Large intestine (tissue), 3 donors: ENCODE data around the gene EPS8. TPM values are rescaled to one million over a fixed set of nuclear protein-coding genes. Genes with fewer than 3 reads are reported as not detected.

Source experiments
- DNase-seq, 2 donors: peaks; one replicate each; pipeline versions ENCODE4 v3.0.0 to v3.0.0-alpha.2; 2013
- H3K27ac ChIP-seq: one replicate; pipeline ENCODE4 v1.5.1; 2013; ENCODE audit warnings: low read length
- H3K27me3 ChIP-seq: 2 replicates; pipeline ENCODE4 v1.6.1; 2013; ENCODE audit warnings: low read length; ENCODE audit not compliant: control insufficient read depth, insufficient read depth
- H3K36me3 ChIP-seq: 2 replicates; pipeline ENCODE4 v1.6.1; 2013; ENCODE audit warnings: low read length; ENCODE audit not compliant: control insufficient read depth, insufficient read depth
- H3K4me1 ChIP-seq: one replicate; pipeline ENCODE4 v1.6.1; 2013; ENCODE audit warnings: low read length; ENCODE audit not compliant: control insufficient read depth, insufficient read depth
- H3K4me3 ChIP-seq: one replicate; pipeline ENCODE4 v1.5.1; 2013; ENCODE audit warnings: low read length
- H3K9me3 ChIP-seq: one replicate; pipeline ENCODE4 v1.6.1; 2013; ENCODE audit warnings: mild to moderate bottlenecking, low read depth, low read length, moderate library complexity; ENCODE audit not compliant: control insufficient read depth
- WGBS: methylation state at CpG from one replicate; pipeline ENCODE4 v1.1.5; 2013; ENCODE audit warnings: low lambda C conversion rate; ENCODE audit not compliant: insufficient coverage; 5-methylcytosine and 5-hydroxymethylcytosine counted together
- polyA plus RNA-seq: library from polyadenylated mRNA; unstranded; fragments of 120-200 nt; gene quantifications from one replicate; pipeline ENCODE4 v1.2.1, GENCODE V29; 2013

EPS8 gene
- polyA plus RNA-seq, 1 donor, result 61.6 TPM

- Histone ChIP-seq H3K4me1 (peaks cover 41% of the 10 kb centered on the region), H3K27me3 (no peaks in the 10 kb centered on the region), H3K27ac (peak overlapping the region; percentile 88), H3K36me3 (no peaks in the 10 kb centered on the region), H3K4me3 (no peak overlapping the region), H3K9me3 (no peaks in the 10 kb centered on the region)
- WGBS, result 0% methylated on average over 2 of the region's 5 CpGs
- DNase-seq, result peak; percentile 57 to 85
Measured at GRCh38 chr12:15735837-15736615, 53.2 kb downstream of the EPS8 start.

GRCh38 chr12:15733136-15733535 lies 56.1 kb downstream of the EPS8 start:
- H3K27me3 ChIP-seq, result no peaks in the 10 kb centered on the region
- H3K4me1 ChIP-seq, result peaks cover 42% of the 10 kb centered on the region
- no peaks in the 10 kb centered on the region for H3K36me3 ChIP-seq
- no peak overlapping the region for H3K4me3 ChIP-seq
- H3K9me3 ChIP-seq, result no peaks in the 10 kb centered on the region
- no peak for DNase-seq
- no CpG with 5 or more reads among the region's 3 CpGs for WGBS
- H3K27ac ChIP-seq, result peak overlapping the region; percentile 76

GRCh38 chr12:15732341-15733061 lies 56.7 kb downstream of the EPS8 start:
- 46% methylated on average over 2 of the region's 6 CpGs for WGBS
- peak overlapping the region; percentile 76 for H3K27ac ChIP-seq
- H3K36me3 ChIP-seq, result no peaks in the 10 kb centered on the region
- H3K27me3 ChIP-seq, result no peaks in the 10 kb centered on the region
- H3K4me1 ChIP-seq, result peaks cover 40% of the 10 kb centered on the region
- H3K4me3 ChIP-seq, result no peak overlapping the region
- H3K9me3 ChIP-seq, result no peaks in the 10 kb centered on the region
- DNase-seq, result peak; percentile 77 to 87

- no CpG with 5 or more reads among the region's 3 CpGs for WGBS
- no peak overlapping the region for H3K4me3 ChIP-seq
- no peaks in the 10 kb centered on the region for H3K36me3 ChIP-seq
- peak overlapping the region; percentile 76 for H3K27ac ChIP-seq
- no peaks in the 10 kb centered on the region for H3K27me3 ChIP-seq
- DNase-seq, result no peak
- H3K9me3 ChIP-seq, result no peaks in the 10 kb centered on the region
- peaks cover 35% of the 10 kb centered on the region for H3K4me1 ChIP-seq
Measured at GRCh38 chr12:15731940-15732339, 57.2 kb downstream of the EPS8 start.

- H3K27me3 ChIP-seq, result no peaks in the 10 kb centered on the region
- no peak for DNase-seq
- 92% methylated on average over 4 of the region's 4 CpGs for WGBS
- H3K9me3 ChIP-seq, result no peaks in the 10 kb centered on the region
- H3K27ac ChIP-seq, result no peak overlapping the region
- H3K4me3 ChIP-seq, result no peak overlapping the region
- peaks cover 31% of the 10 kb centered on the region for H3K4me1 ChIP-seq
- H3K36me3 ChIP-seq, result no peaks in the 10 kb centered on the region
Measured at GRCh38 chr12:15729097-15729496, 60.1 kb downstream of the EPS8 start.

- peak in 1 of 2 donors; percentile 40 for DNase-seq
- Histone ChIP-seq H3K9me3 (no peaks in the 10 kb centered on the region), H3K27ac (peak overlapping the region; percentile 1), H3K36me3 (no peaks in the 10 kb centered on the region), H3K4me1 (peaks cover 26% of the 10 kb centered on the region), H3K4me3 (no peak overlapping the region), H3K27me3 (no peaks in the 10 kb centered on the region)
- no CpG with 5 or more reads among the region's 5 CpGs for WGBS
Measured at GRCh38 chr12:15728118-15728598, 61.0 kb downstream of the EPS8 start.

GRCh38 chr12:15726878-15727150 lies 62.4 kb downstream of the EPS8 start:
- H3K27ac ChIP-seq, result peak overlapping the region; percentile 73

GRCh38 chr12:15726027-15726877 lies 62.9 kb downstream of the EPS8 start:
- 57% methylated on average over 1 of the region's 2 CpGs for WGBS
- no peaks in the 10 kb centered on the region for H3K9me3 ChIP-seq

More at GRCh38 chr12:15726878-15727150, 62.4 kb downstream of the EPS8 start:
- Histone ChIP-seq H3K4me1 (peaks cover 19% of the 10 kb centered on the region), H3K4me3 (no peak overlapping the region), H3K9me3 (no peaks in the 10 kb centered on the region), H3K36me3 (no peaks in the 10 kb centered on the region), H3K27me3 (no peaks in the 10 kb centered on the region)
- no peak for DNase-seq

GRCh38 chr12:15722951-15723350 lies 66.2 kb downstream of the EPS8 start:
- H3K36me3 ChIP-seq, result no peaks in the 10 kb centered on the region
- H3K27ac ChIP-seq, result no peak overlapping the region
- peaks cover 10% of the 10 kb centered on the region for H3K4me1 ChIP-seq
- WGBS, result no CpG with 5 or more reads among the region's 1 CpG
- no peaks in the 10 kb centered on the region for H3K27me3 ChIP-seq
- H3K4me3 ChIP-seq, result no peak overlapping the region
- H3K9me3 ChIP-seq, result no peaks in the 10 kb centered on the region
- DNase-seq, result no peak

More at GRCh38 chr12:15726027-15726877, 62.9 kb downstream of the EPS8 start:
- no peaks in the 10 kb centered on the region for H3K36me3 ChIP-seq
- H3K4me1 ChIP-seq, result peaks cover 13% of the 10 kb centered on the region
- DNase-seq, result peak; percentile 30 to 67
- H3K27ac ChIP-seq, result peak overlapping the region; percentile 73
- no peak overlapping the region for H3K4me3 ChIP-seq
- no peaks in the 10 kb centered on the region for H3K27me3 ChIP-seq
